ENCODE results near the gene UROS.

DNA sequence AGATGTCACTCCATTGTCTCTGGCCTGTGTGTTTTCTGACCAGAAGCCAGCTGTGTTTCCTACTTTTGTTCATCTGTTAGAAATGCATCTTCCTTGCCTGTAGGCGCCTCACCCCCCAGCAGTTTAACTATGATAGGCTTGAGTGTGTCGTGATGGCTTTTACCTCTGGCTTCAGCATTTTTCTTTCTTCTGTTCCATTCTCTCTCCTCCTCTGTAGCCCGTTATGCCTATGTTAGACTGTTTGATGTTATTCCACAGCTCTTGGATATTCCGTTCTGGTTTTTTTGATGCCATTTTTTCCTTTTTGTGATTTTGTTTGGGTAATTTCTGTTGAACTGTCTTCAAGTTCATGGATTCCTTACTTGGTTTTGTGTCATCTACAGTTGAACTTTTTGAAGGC is 65.3 kb downstream of the UROS start:
- TF ChIP-seq CTCF (IDR thresholded peaks at IDR 0.05) (no peak), POLR2A (IDR thresholded peaks at IDR 0.05) (no peak)

Measured in suprapubic skin (tissue), 3 donors.